ENCODE results near the gene GSAP. TPM values are rescaled to one million over a fixed set of nuclear protein-coding genes. Genes with fewer than 3 reads are reported as not detected.
"Not testable (repeated sequence)": the region's sequence is repeated elsewhere in the genome, so short reads cannot be mapped to it uniquely, and the experiment has no call there.

Gene GSAP
- total and polyA plus RNA-seq, 9 of the 15 experiments (the other 6 are each of a cell fraction or from before 2014, with no cell fraction given): 0.13 TPM; not detected in 8

DNA sequence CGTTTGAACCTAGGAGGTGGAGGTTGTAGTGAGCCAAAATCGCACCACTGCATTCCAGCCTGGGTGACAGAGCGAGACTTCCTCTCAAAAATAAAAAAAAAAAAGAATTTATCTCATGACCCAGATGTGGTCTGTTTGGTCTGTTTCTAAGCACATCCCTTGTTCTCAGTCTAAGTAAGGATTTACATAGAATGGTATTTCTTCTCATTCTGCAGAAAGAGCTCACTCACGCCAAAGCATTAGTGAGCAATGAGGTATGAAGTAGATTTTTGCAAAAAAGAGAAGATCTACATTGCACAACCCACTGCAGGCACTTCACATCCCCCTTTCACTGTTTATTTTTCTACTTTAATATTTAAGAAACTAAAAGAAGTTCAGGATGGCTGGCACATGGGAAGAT is 140.0 kb downstream of the GSAP start (continued):
- TF ChIP-seq, protein P1, sequence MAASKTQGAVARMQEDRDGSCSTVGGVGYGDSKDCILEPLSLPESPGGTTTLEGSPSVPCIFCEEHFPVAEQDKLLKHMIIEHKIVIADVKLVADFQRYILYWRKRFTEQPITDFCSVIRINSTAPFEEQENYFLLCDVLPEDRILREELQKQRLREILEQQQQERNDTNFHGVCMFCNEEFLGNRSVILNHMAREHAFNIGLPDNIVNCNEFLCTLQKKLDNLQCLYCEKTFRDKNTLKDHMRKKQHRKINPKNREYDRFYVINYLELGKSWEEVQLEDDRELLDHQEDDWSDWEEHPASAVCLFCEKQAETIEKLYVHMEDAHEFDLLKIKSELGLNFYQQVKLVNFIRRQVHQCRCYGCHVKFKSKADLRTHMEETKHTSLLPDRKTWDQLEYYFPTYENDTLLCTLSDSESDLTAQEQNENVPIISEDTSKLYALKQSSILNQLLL (CRISPR knock-in tag; IDR thresholded peaks at IDR 0.05; ENCODE audit: borderline replicate concordance): no peak
- TF ChIP-seq SRF (CRISPR knock-in tag; IDR thresholded peaks at IDR 0.05) (no peak), RCOR1 (IDR thresholded peaks at IDR 0.05; ENCODE audit: borderline replicate concordance in 1 of 2, low read depth in 2 of 2, low read length in 2 of 2) (no peak), HDAC3 (IDR thresholded peaks at IDR 0.05; ENCODE audit: borderline replicate concordance, partially characterized antibody) (no peak), HIVEP1 (CRISPR knock-in tag; IDR thresholded peaks at IDR 0.05) (no peak), PCBP2 (IDR thresholded peaks at IDR 0.05; ENCODE audit: low read depth, low read length, poor library complexity, severe bottlenecking) (no peak), ZNF282 (CRISPR knock-in tag; IDR thresholded peaks at IDR 0.05) (no peak)

DNA sequence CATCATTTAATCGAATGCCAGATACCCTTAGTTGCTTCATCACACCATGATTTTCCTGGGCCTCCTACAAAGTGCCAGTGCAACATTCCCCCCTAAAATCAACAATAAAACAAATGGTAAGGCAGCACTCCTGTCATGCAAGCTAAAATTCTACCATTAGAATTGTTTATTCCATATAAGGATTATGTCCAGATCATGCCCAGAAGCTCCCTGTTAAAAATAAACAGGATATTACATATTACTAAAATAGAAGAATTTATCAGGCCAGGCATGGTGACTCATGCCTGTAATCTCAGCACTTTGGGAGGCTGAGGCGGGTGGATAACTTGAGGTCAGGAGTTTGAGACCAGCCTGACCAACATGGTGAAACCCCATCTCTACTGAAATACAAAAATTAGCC is 140.5 kb downstream of the GSAP start:
- H3K27me3 ChIP-seq (ENCODE audit: control insufficient read depth in 2 of 2, insufficient read depth in 2 of 2, low read length in 2 of 2); CTCF ChIA-PET (ENCODE audit: low intra/inter-chr PET ratio); H3K79me2 ChIP-seq (ENCODE audit: control insufficient read depth, insufficient read depth, low read length); POLR2A ChIA-PET; H3K9ac ChIP-seq (ENCODE audit: insufficient read depth in 1 of 2, low read depth in 2 of 2, low read length in 2 of 2); FAIRE-seq; ATAC-seq; H3K36me3 ChIP-seq (ENCODE audit: control insufficient read depth, insufficient read depth, low read length); H4K20me1 ChIP-seq (replicated peaks; ENCODE audit: control insufficient read depth, insufficient read depth, low read length); H3K4me1 ChIP-seq (replicated peaks in 1 of 2; ENCODE audit: control insufficient read depth in 2 of 2, insufficient read depth in 2 of 2, low read length in 2 of 2); H3K4me2 ChIP-seq (ENCODE audit: insufficient read depth, low read length); H3K9me1 ChIP-seq (ENCODE audit: control insufficient read depth, insufficient read depth, low read length); H3K27ac ChIP-seq (ENCODE audit: extremely low read depth, low read depth, low read length); H2AFZ ChIP-seq (ENCODE audit: low read depth, low read length); H3K9me3 ChIP-seq (replicated peaks; ENCODE audit: control insufficient read depth, insufficient read depth, low read depth, low read length); BruUV-seq (replicated peaks); DNase-seq (ENCODE audit: extremely low read depth in 1 of 4, low spot score in 3 of 4); intact Hi-C loops (cut with micrococcal nuclease); H3K4me3 ChIP-seq; in situ Hi-C loops (cut with MboI); TF ChIP-seq ATF3 (CRISPR knock-in tag; conservative IDR thresholded peaks at IDR 0.05): not testable (repeated sequence)
- TF ChIP-seq ATF3 (IDR thresholded peaks at IDR 0.05): peak; percentile 33; the same call in 1 of the 2 replicates
- TF ChIP-seq CBFA2T3 (IDR thresholded peaks at IDR 0.05): peak; percentile 34
- peak; percentile 40 for TF ChIP-seq FOSL1 (tag; conservative IDR thresholded peaks at IDR 0.05)
- WGBS (ENCODE audit: insufficient coverage, low coverage, missing lambda C conversion rate): 4% methylated on average over 2 of the region's 2 CpGs
